HG02623 (cell line): ENCODE data around the gene SGSM2.

Source experiments
- ATAC-seq: cut with Tn5 transposase; IDR thresholded peaks from one replicate; pipeline ENCODE4 v1.9.1; 2021; ENCODE audit warnings: moderate library complexity; ENCODE audit not compliant: unreplicated experiment

The SGSM2 gene

GRCh38 chr17:2397247-2398171, 60.2 kb downstream of the SGSM2 start:
- ATAC-seq, result no peak

GRCh38 chr17:2398182-2398581, 60.9 kb downstream of the SGSM2 start:
- ATAC-seq, result no peak

GRCh38 chr17:2398655-2399571, 61.6 kb downstream of the SGSM2 start:
- no peak for ATAC-seq

GRCh38 chr17:2399572-2400473, 62.5 kb downstream of the SGSM2 start:
- peak; percentile 34 for ATAC-seq

- no peak for ATAC-seq
Measured at GRCh38 chr17:2400474-2400866, 63.2 kb downstream of the SGSM2 start.

- ATAC-seq, result peak; percentile 25
Measured at GRCh38 chr17:2400877-2401425, 63.6 kb downstream of the SGSM2 start, which contains the start of gene MNT. MNT (minus strand) TSS chr17:2401060; CDS start chr17:2400712, 348 bp downstream.

GRCh38 chr17:2401426-2402221, 64.3 kb downstream of the SGSM2 start:
- peak; percentile 46 for ATAC-seq

GRCh38 chr17:2402544-2402943, 65.2 kb downstream of the SGSM2 start:
- ATAC-seq, result no peak

- ATAC-seq, result no peak
Measured at GRCh38 chr17:2403044-2403443, 65.7 kb downstream of the SGSM2 start.

- no peak for ATAC-seq
Measured at GRCh38 chr17:2405247-2405926, 68.1 kb downstream of the SGSM2 start.

- ATAC-seq, result no peak
Measured at GRCh38 chr17:2406271-2406902, 69.1 kb downstream of the SGSM2 start.

GRCh38 chr17:2406903-2407790, 69.8 kb downstream of the SGSM2 start:
- ATAC-seq, result no peak

- no peak for ATAC-seq
Measured at GRCh38 chr17:2410951-2411350, 73.7 kb downstream of the SGSM2 start.

GRCh38 chr17:2412561-2413021, 75.3 kb downstream of the SGSM2 start:
- ATAC-seq, result no peak

GRCh38 chr17:2414446-2415064, 77.3 kb downstream of the SGSM2 start:
- ATAC-seq, result no peak

GRCh38 chr17:2415081-2415480, 77.8 kb downstream of the SGSM2 start:
- ATAC-seq, result no peak
